ENCODE results near the gene ADAMTS9. TPM values are rescaled to one million over a fixed set of nuclear protein-coding genes. Genes with fewer than 3 reads are reported as not detected.

The ADAMTS9 gene
- total RNA-seq, 1 experiment from 2014 or later, result 1.8 TPM

DNA sequence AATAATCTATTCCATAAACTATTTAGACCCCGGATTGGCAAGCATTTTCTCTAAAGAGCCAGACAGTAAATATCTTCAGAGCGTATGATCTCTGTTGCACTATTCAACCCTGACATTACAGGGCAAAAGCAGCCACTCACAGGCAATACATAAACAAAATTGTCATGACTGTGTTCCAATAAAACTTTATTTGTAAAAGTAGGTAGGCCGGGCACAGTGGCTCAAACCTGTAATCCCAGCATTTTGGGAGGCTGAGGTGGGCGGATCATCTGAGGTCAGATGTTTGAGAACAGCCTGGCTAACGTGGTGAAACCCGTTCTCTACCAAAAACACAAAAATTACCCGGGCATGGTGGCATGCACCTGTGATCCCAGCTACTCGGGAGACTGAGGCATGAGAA, 66.5 kb downstream of the ADAMTS9 start:
- no peak overlapping the region for H3K4me3 Mint-ChIP-seq (ENCODE audit: unreplicated experiment)
- H3K27ac Mint-ChIP-seq (ENCODE audit: low read depth, unreplicated experiment), result no peak overlapping the region
- no peak for DNase-seq (ENCODE audit: unreplicated experiment)
- H3K4me1 Mint-ChIP-seq (ENCODE audit: insufficient read depth, unreplicated experiment), result no peaks in the 10 kb centered on the region
- POLR2A ChIA-PET, result interaction anchor here (0.7 kb wide), 1 partner anchor 31 kb away, joined by 3 read pairs; no protein-coding TSS in a partner anchor
- intact Hi-C loops (cut with micrococcal nuclease), result no loop called here
- BruUV-seq (replicated peaks), result no TSS peak
- H3K9me3 Mint-ChIP-seq (ENCODE audit: unreplicated experiment), result no peaks in the 10 kb centered on the region
- CTCF ChIA-PET, result no interaction called here
- TF ChIP-seq, protein P1, sequence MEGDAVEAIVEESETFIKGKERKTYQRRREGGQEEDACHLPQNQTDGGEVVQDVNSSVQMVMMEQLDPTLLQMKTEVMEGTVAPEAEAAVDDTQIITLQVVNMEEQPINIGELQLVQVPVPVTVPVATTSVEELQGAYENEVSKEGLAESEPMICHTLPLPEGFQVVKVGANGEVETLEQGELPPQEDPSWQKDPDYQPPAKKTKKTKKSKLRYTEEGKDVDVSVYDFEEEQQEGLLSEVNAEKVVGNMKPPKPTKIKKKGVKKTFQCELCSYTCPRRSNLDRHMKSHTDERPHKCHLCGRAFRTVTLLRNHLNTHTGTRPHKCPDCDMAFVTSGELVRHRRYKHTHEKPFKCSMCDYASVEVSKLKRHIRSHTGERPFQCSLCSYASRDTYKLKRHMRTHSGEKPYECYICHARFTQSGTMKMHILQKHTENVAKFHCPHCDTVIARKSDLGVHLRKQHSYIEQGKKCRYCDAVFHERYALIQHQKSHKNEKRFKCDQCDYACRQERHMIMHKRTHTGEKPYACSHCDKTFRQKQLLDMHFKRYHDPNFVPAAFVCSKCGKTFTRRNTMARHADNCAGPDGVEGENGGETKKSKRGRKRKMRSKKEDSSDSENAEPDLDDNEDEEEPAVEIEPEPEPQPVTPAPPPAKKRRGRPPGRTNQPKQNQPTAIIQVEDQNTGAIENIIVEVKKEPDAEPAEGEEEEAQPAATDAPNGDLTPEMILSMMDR (IDR thresholded peaks at IDR 0.05; ENCODE audit: unreplicated experiment), result no peak
- no peaks in the 10 kb centered on the region for H3K36me3 Mint-ChIP-seq (ENCODE audit: insufficient read depth, unreplicated experiment)
- H3K27me3 Mint-ChIP-seq (ENCODE audit: insufficient read depth, unreplicated experiment), result no peaks in the 10 kb centered on the region

DNA sequence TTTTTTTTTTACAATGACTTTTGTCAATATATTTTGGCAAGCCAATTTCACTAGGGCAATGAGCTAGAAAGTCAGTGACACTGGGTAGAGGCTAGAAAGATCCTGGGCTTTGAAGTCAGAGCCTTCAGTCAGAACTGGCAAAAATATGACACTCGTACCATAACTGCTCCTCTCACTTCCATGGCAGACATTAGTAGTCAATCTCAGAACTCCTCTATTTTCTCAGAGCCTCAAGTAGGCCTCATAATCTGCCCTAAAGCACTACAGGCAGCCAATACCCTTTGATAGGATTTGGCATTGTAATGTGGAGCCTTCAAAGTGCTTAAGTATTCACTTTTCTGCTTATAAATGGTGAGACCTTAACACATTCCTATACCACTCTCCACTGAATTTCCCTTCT, 67.8 kb downstream of the ADAMTS9 start:
- no TSS peak for BruUV-seq (replicated peaks)
- CTCF ChIA-PET, result no interaction called here
- H3K9me3 Mint-ChIP-seq (ENCODE audit: unreplicated experiment), result no peaks in the 10 kb centered on the region

DNA sequence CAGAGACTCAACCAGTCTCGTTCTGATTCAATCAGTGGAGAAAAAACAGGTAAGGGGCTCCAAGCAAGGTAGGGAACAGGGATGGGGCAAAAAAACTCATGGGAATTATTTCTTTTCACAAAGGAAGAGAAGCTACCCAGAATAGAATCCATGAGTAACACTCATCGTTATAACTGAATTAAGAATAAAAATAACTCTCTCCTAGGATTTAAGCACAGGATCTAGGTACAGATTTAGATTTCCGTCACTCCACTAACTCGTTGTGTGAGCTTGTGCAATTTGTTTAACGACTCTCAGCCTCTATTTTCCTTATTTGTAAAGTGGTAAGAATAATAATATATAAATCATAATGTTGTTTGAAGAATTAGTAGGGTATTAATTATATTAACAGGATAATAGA, 68.6 kb downstream of the ADAMTS9 start:
- intact Hi-C loops (cut with micrococcal nuclease), result no loop called here
- no TSS peak for BruUV-seq (replicated peaks)
- Mint-ChIP-seq H3K4me3 (ENCODE audit: unreplicated experiment) (no peak overlapping the region), H3K36me3 (ENCODE audit: insufficient read depth, unreplicated experiment) (no peaks in the 10 kb centered on the region), H3K9me3 (ENCODE audit: unreplicated experiment) (no peaks in the 10 kb centered on the region), H3K27me3 (ENCODE audit: insufficient read depth, unreplicated experiment) (no peaks in the 10 kb centered on the region), H3K4me1 (ENCODE audit: insufficient read depth, unreplicated experiment) (no peaks in the 10 kb centered on the region), H3K27ac (ENCODE audit: low read depth, unreplicated experiment) (no peak overlapping the region)
- ChIA-PET CTCF (no interaction called here), POLR2A (no interaction called here)
- no peak for DNase-seq (ENCODE audit: unreplicated experiment)
- TF ChIP-seq, protein P1 (IDR thresholded peaks at IDR 0.05; ENCODE audit: unreplicated experiment), result no peak

More for the DNA sequence above, 67.8 kb downstream of the ADAMTS9 start:
- H3K4me3 Mint-ChIP-seq (ENCODE audit: unreplicated experiment), result no peak overlapping the region
- H3K27ac Mint-ChIP-seq (ENCODE audit: low read depth, unreplicated experiment), result no peak overlapping the region
- no peaks in the 10 kb centered on the region for H3K4me1 Mint-ChIP-seq (ENCODE audit: insufficient read depth, unreplicated experiment)
- H3K36me3 Mint-ChIP-seq (ENCODE audit: insufficient read depth, unreplicated experiment), result no peaks in the 10 kb centered on the region
- DNase-seq (ENCODE audit: unreplicated experiment), result no peak
- TF ChIP-seq, protein P1 (IDR thresholded peaks at IDR 0.05; ENCODE audit: unreplicated experiment), result no peak
- H3K27me3 Mint-ChIP-seq (ENCODE audit: insufficient read depth, unreplicated experiment), result no peaks in the 10 kb centered on the region
- intact Hi-C loops (cut with micrococcal nuclease), result no loop called here
- POLR2A ChIA-PET, result no interaction called here

DNA sequence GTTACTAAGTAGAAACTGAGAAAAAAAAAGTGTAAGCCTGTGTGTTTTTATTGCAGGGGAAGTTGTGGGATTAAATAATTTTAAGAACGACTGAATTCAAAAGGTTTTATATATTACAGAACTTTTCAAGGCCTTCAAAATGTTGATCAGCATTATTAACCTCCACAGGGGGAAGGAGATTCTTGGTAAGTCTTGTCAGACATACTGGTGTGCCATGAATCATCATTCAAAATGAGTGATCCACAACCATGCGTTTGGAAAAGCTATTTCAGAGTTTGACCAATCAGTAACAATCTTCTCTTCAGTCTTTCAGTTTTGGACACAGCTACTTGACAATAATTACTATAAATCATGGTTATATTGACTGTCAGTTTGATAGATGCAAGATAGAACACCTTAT, 70.2 kb downstream of the ADAMTS9 start:
- TF ChIP-seq, protein P1 (IDR thresholded peaks at IDR 0.05; ENCODE audit: unreplicated experiment), result no peak
- DNase-seq (ENCODE audit: unreplicated experiment), result no peak
- ChIA-PET POLR2A (no interaction called here), CTCF (interaction anchor here (1.0 kb wide), 1 partner anchor 31 kb away, joined by 4 read pairs; no protein-coding TSS in a partner anchor)
- no peaks in the 10 kb centered on the region for H3K27me3 Mint-ChIP-seq (ENCODE audit: insufficient read depth, unreplicated experiment)
- BruUV-seq (replicated peaks), result no TSS peak
- H3K27ac Mint-ChIP-seq (ENCODE audit: low read depth, unreplicated experiment), result no peak overlapping the region
- intact Hi-C loops (cut with micrococcal nuclease), result no loop called here
- H3K4me3 Mint-ChIP-seq (ENCODE audit: unreplicated experiment), result no peak overlapping the region
- no peaks in the 10 kb centered on the region for H3K36me3 Mint-ChIP-seq (ENCODE audit: insufficient read depth, unreplicated experiment)
- no peaks in the 10 kb centered on the region for H3K4me1 Mint-ChIP-seq (ENCODE audit: insufficient read depth, unreplicated experiment)
- no peaks in the 10 kb centered on the region for H3K9me3 Mint-ChIP-seq (ENCODE audit: unreplicated experiment)

Data from MCF 10A (cell line).